Keratinocyte (primary cell): Measurements from ENCODE around the gene ZNF462. TPM values are rescaled to one million over a fixed set of nuclear protein-coding genes. Genes with fewer than 3 reads are reported as not detected.

ENCODE experiments used
- DNase-seq: peaks from one replicate; pipeline ENCODE4 v3.0.0-alpha.2; 2011; ENCODE audit warnings: low read depth, missing footprints, low spot score
- FAIRE-seq: peaks from 2 replicates; lab custom pipeline; 2011; peaks lifted over from hg19 to GRCh38; lab: Jason Lieb, UNC
- H2AFZ ChIP-seq: 2 replicates; pipeline ENCODE4 v1.6.0; 2012; ENCODE audit warnings: low read length, control low read depth, inconsistent platforms; ENCODE audit not compliant: control insufficient read depth
- H3K27ac ChIP-seq: 2 replicates; pipeline ENCODE4 v1.5.1; 2011; ENCODE audit warnings: low read length; ENCODE audit not compliant: control insufficient read depth, insufficient read depth
- H3K27me3 ChIP-seq: 3 replicates; pipeline ENCODE4 v1.6.0; 2011; ENCODE audit warnings: low read length; ENCODE audit not compliant: control insufficient read depth, insufficient read depth; ENCODE audit errors: extremely low read depth
- H3K36me3 ChIP-seq, 2 experiments: 2 replicates in 1 of 2; 3 replicates in 1 of 2; pipeline ENCODE4 v1.5.1; 2011; ENCODE audit warnings: low read length in 2 of 2, mild to moderate bottlenecking in 1 of 2; ENCODE audit not compliant: control insufficient read depth in 2 of 2, insufficient read depth in 2 of 2; ENCODE audit errors: extremely low read depth in 1 of 2
- H3K4me1 ChIP-seq: 3 replicates; pipeline ENCODE4 v1.5.1; 2011; ENCODE audit warnings: low read length; ENCODE audit not compliant: control insufficient read depth, insufficient read depth; ENCODE audit errors: extremely low read depth
- H3K4me2 ChIP-seq: 3 replicates; pipeline ENCODE4 v1.6.0; 2011; ENCODE audit warnings: low read depth, low read length; ENCODE audit not compliant: control insufficient read depth, insufficient read depth; ENCODE audit errors: extremely low read depth
- H3K4me3 ChIP-seq, 3 experiments: fragments of 200-600 bp in 1 of 3; sonication (generic) in 1 of 3; 2 replicates in 2 of 3; 3 replicates in 1 of 3; pipeline ENCODE4 v1.5.1; 2011 to 2016; ENCODE audit warnings: low read length in 3 of 3, mild to moderate bottlenecking in 3 of 3, control low read depth in 2 of 3, inconsistent platforms in 1 of 3, low read depth in 1 of 3, mixed read lengths in 1 of 3, mixed run types in 1 of 3, moderate library complexity in 1 of 3; ENCODE audit not compliant: control insufficient read depth in 2 of 3, insufficient read depth in 2 of 3; ENCODE audit errors: extremely low read depth in 1 of 3
- H3K79me2 ChIP-seq: 2 replicates; pipeline ENCODE4 v1.6.0; 2012; ENCODE audit warnings: low read length; ENCODE audit not compliant: control insufficient read depth, insufficient read depth
- H3K9ac ChIP-seq: 3 replicates; pipeline ENCODE4 v1.6.0; 2011; ENCODE audit warnings: low read length; ENCODE audit not compliant: control insufficient read depth, insufficient read depth; ENCODE audit errors: extremely low read depth
- H3K9me1 ChIP-seq: 3 replicates; pipeline ENCODE4 v1.6.0; 2011; ENCODE audit warnings: low read length; ENCODE audit not compliant: control insufficient read depth, insufficient read depth; ENCODE audit errors: extremely low read depth
- H3K9me3 ChIP-seq: 2 replicates; pipeline ENCODE4 v1.5.1; 2012; ENCODE audit warnings: low read depth, low read length; ENCODE audit not compliant: control insufficient read depth
- H4K20me1 ChIP-seq: 3 replicates; pipeline ENCODE4 v1.6.0; 2011; ENCODE audit warnings: low read length; ENCODE audit not compliant: control insufficient read depth, insufficient read depth; ENCODE audit errors: extremely low read depth
- CTCF ChIP-seq, 3 experiments: IDR thresholded peaks in 1 of 3; conservative IDR thresholded peaks in 1 of 3; optimal IDR thresholded peaks in 1 of 3; 2 replicates in 2 of 3; 3 replicates in 1 of 3; pipeline versions ENCODE3 to v1.5.1; 2011; ENCODE audit warnings: low read length in 3 of 3, mild to moderate bottlenecking in 3 of 3, moderate library complexity in 2 of 3, control low read depth in 1 of 3, inconsistent platforms in 1 of 3; ENCODE audit not compliant: insufficient read depth in 2 of 3; ENCODE audit errors: extremely low read depth in 1 of 3
- EZH2 ChIP-seq: IDR thresholded peaks from one replicate; pipeline ENCODE4 v1.6.1; 2012; ENCODE audit warnings: inconsistent platforms, mild to moderate bottlenecking, low read length, moderate library complexity
- dilution Hi-C: fragments of 300-500 bp; cut with MboI; formaldehyde crosslinking; loops from one replicate; pipeline ENCODE4 v1.7.0; 2020; ENCODE audit warnings: low sequenced_read_pairs; ENCODE audit not compliant: extremely low pct_ligation_motif_present
- polyA plus RNA-seq, 5 experiments: library from polyadenylated mRNA; depleted of rRNA in 3 of 5; stranded (reverse) in 3 of 5; stranded (forward) in 1 of 5; unstranded in 1 of 5; fragments of >200 nt; gene quantifications; 1 replicate in 1 of 5; 2 replicates in 3 of 5; 3 replicates in 1 of 5; pipeline versions ENCODE4 v1.2.1 to v1.2.3, GENCODE V29; 2011 to 2012; ENCODE audit warnings: missing spikeins in 2 of 5, low read depth in 1 of 5, low replicate concordance in 1 of 5

ZNF462 gene
- polyA plus RNA-seq, 1 donor (not counting 4 experiments of a cell fraction or from before 2014, with no cell fraction given): 7.8 TPM

- H3K27me3 ChIP-seq: no peaks in the 10 kb centered on the region
- no peaks in the 10 kb centered on the region for H3K9me1 ChIP-seq
- DNase-seq: no peak
- no peak overlapping the region for H2AFZ ChIP-seq
- no peak for FAIRE-seq
- H3K4me1 ChIP-seq: no peaks in the 10 kb centered on the region
- H3K4me3 ChIP-seq: no peak overlapping the region
- no peak overlapping the region for H3K27ac ChIP-seq
- no peaks in the 10 kb centered on the region for H3K9me3 ChIP-seq
- TF ChIP-seq EZH2 (no peak), CTCF (optimal IDR thresholded peaks at IDR 0.05 in 1 of 3, IDR thresholded peaks at IDR 0.05 in 1 of 3, conservative IDR thresholded peaks at IDR 0.05 in 1 of 3; ENCODE audit: extremely low read depth in 1 of 3, insufficient read depth in 2 of 3, low read length in 3 of 3) (no peak)
- H3K79me2 ChIP-seq: no peaks in the 10 kb centered on the region
- H3K9ac ChIP-seq: no peak overlapping the region
- no peaks in the 10 kb centered on the region for H4K20me1 ChIP-seq
- H3K4me2 ChIP-seq: no peak overlapping the region
- peaks cover 25 to 43% of the 10 kb centered on the region in 2 experiments for H3K36me3 ChIP-seq
- dilution Hi-C loops: no loop called here
Observed at GRCh38 chr9:106976772-106977171, 113.8 kb downstream of the ZNF462 start.

GRCh38 chr9:106980551-106981101, 117.7 kb downstream of the ZNF462 start:
- Histone ChIP-seq H3K4me2 (no peak overlapping the region), H3K4me1 (no peaks in the 10 kb centered on the region), H4K20me1 (no peaks in the 10 kb centered on the region), H3K9me1 (no peaks in the 10 kb centered on the region), H3K27ac (no peak overlapping the region), H3K27me3 (no peaks in the 10 kb centered on the region), H3K4me3 (no peak overlapping the region), H3K36me3 (peaks cover 12 to 19% of the 10 kb centered on the region in 2 experiments), H3K79me2 (no peaks in the 10 kb centered on the region), H2AFZ (no peak overlapping the region), H3K9ac (no peak overlapping the region), H3K9me3 (no peaks in the 10 kb centered on the region)
- FAIRE-seq (no peak), DNase-seq (no peak)
- TF ChIP-seq EZH2: no peak
- TF ChIP-seq CTCF (optimal IDR thresholded peaks at IDR 0.05 in 1 of 3, IDR thresholded peaks at IDR 0.05 in 1 of 3, conservative IDR thresholded peaks at IDR 0.05 in 1 of 3; ENCODE audit: extremely low read depth in 1 of 3, insufficient read depth in 2 of 3, low read length in 3 of 3): no peak
- dilution Hi-C loops: no loop called here
